Measurements from ENCODE around the gene TRMT44.
"Not testable (repeated sequence)": the region's sequence is repeated elsewhere in the genome, so short reads cannot be mapped to it uniquely, and the experiment has no call there.

The TRMT44 gene

GRCh38 chr4:8488791-8489369, 48.3 kb downstream of the TRMT44 start:
- ATAC-seq: no peak
- TF ChIP-seq OSR1 (CRISPR knock-in tag; IDR thresholded peaks at IDR 0.05) (no peak), TOX (CRISPR knock-in tag; IDR thresholded peaks at IDR 0.05; ENCODE audit: borderline replicate concordance) (no peak), ZNF8 (CRISPR knock-in tag; IDR thresholded peaks at IDR 0.05) (no peak), PATZ1 (CRISPR knock-in tag; IDR thresholded peaks at IDR 0.05; ENCODE audit: borderline replicate concordance) (no peak), ZC3H10 (CRISPR knock-in tag; IDR thresholded peaks at IDR 0.05) (no peak), ISL1 (CRISPR knock-in tag; IDR thresholded peaks at IDR 0.05) (no peak), TSHZ2 (CRISPR knock-in tag; IDR thresholded peaks at IDR 0.05) (no peak), SNAI2 (CRISPR knock-in tag; IDR thresholded peaks at IDR 0.05) (no peak), ZFP30 (CRISPR knock-in tag; IDR thresholded peaks at IDR 0.05) (no peak)

GRCh38 chr4:8491478-8491877, 50.9 kb downstream of the TRMT44 start:
- ATAC-seq: not testable (repeated sequence)

- TF ChIP-seq ZNF70 (CRISPR knock-in tag; IDR thresholded peaks at IDR 0.05): no peak
- no peak for ATAC-seq
Measured at GRCh38 chr4:8492174-8492573, 51.6 kb downstream of the TRMT44 start.

- ATAC-seq: no peak
- no peak for TF ChIP-seq BACH2 (CRISPR knock-in tag; IDR thresholded peaks at IDR 0.05; ENCODE audit: borderline replicate concordance)
- no peak for TF ChIP-seq PATZ1 (CRISPR knock-in tag; IDR thresholded peaks at IDR 0.05; ENCODE audit: borderline replicate concordance)
- no peak for TF ChIP-seq ZFP3 (CRISPR knock-in tag; IDR thresholded peaks at IDR 0.05)
- no peak for TF ChIP-seq TOX (CRISPR knock-in tag; IDR thresholded peaks at IDR 0.05; ENCODE audit: borderline replicate concordance)
- no peak for TF ChIP-seq ZNF70 (CRISPR knock-in tag; IDR thresholded peaks at IDR 0.05)
- no peak for TF ChIP-seq CSDC2 (CRISPR knock-in tag; IDR thresholded peaks at IDR 0.05)
Measured at GRCh38 chr4:8493484-8493883, 52.9 kb downstream of the TRMT44 start.

- TF ChIP-seq ARNTL (CRISPR knock-in tag; IDR thresholded peaks at IDR 0.05; ENCODE audit: borderline replicate concordance, low read depth) (no peak), ZNF8 (CRISPR knock-in tag; IDR thresholded peaks at IDR 0.05) (no peak), PATZ1 (CRISPR knock-in tag; IDR thresholded peaks at IDR 0.05; ENCODE audit: borderline replicate concordance) (no peak), ZFP3 (CRISPR knock-in tag; IDR thresholded peaks at IDR 0.05) (no peak)
- ATAC-seq: no peak
Measured at GRCh38 chr4:8494218-8494617, 53.6 kb downstream of the TRMT44 start.

GRCh38 chr4:8494983-8495548, 54.5 kb downstream of the TRMT44 start:
- no peak for ATAC-seq
- no peak for TF ChIP-seq CSRNP3 (CRISPR knock-in tag; IDR thresholded peaks at IDR 0.05)
- no peak for TF ChIP-seq BACH2 (CRISPR knock-in tag; IDR thresholded peaks at IDR 0.05; ENCODE audit: borderline replicate concordance)
- TF ChIP-seq POU6F1 (CRISPR knock-in tag; IDR thresholded peaks at IDR 0.05; ENCODE audit: borderline replicate concordance, low read depth): no peak
- TF ChIP-seq TOX (CRISPR knock-in tag; IDR thresholded peaks at IDR 0.05; ENCODE audit: borderline replicate concordance): no peak
- no peak for TF ChIP-seq ZNF565 (CRISPR knock-in tag; conservative IDR thresholded peaks at IDR 0.05; ENCODE audit: low read depth)
- no peak for TF ChIP-seq ISL1 (CRISPR knock-in tag; IDR thresholded peaks at IDR 0.05)
- TF ChIP-seq ESRRG (CRISPR knock-in tag; IDR thresholded peaks at IDR 0.05): no peak
- TF ChIP-seq ZFP30 (CRISPR knock-in tag; IDR thresholded peaks at IDR 0.05): no peak
- no peak for TF ChIP-seq OSR1 (CRISPR knock-in tag; IDR thresholded peaks at IDR 0.05)
- TF ChIP-seq ARNTL (CRISPR knock-in tag; IDR thresholded peaks at IDR 0.05; ENCODE audit: borderline replicate concordance, low read depth): no peak
- TF ChIP-seq ZFP3 (CRISPR knock-in tag; IDR thresholded peaks at IDR 0.05): no peak
